ENCODE data around the gene MAMSTR. TPM values are rescaled to one million over a fixed set of nuclear protein-coding genes. Genes with fewer than 3 reads are reported as not detected.

The MAMSTR gene
- total RNA-seq, 1 experiment from 2014 or later, result 0.18 TPM

DNA sequence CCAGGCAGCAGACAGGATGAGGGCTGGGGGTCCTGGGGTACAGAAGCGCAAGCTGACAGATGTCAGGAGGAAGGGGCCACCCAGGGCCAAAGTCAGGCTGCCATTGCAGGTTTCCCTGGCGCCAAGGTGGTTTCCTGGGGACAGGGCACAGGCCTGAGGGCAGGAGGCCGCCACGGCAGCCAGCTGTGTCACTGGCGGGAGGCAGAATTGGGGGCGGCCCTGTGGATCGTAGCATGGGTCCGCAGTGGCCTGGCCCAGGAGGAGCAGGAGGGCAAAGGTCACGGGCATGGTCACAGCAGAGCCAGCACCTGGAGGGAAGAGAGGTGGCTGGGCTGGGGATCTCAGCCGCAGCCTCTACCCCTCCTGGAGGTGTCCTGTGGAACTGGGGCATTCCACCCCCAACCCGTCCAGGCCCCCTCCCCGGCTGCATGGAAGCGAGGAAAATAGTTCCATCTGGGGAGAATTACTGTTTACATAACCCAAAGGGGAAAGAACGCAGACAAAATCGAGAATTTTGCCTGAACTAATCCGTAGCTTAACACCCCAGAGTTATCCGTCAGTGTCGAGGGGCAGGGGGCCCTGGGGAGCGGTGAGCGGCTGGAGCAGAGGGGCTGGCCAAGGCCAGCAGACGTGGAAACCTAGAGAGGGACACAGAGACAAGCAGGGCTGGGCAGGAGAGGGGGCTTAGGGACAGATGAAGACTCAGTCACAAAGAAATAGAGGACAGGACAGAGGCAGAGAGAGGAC lies 48.7 kb downstream of the MAMSTR start:
- Histone ChIP-seq H3K4me1 (ENCODE audit: insufficient read depth, low read length) (no peaks in the 10 kb centered on the region), H3F3A (ENCODE audit: low read length, unreplicated experiment) (no peaks in the 10 kb centered on the region), H3K4me2 (ENCODE audit: low read length) (no peak overlapping the region), H3K79me2 (ENCODE audit: low read length) (no peaks in the 10 kb centered on the region), H3K9me2 (replicated peaks; ENCODE audit: low read length) (no peaks in the 10 kb centered on the region), H3K9ac (ENCODE audit: low read length) (no peak overlapping the region), H3K27me3 (ENCODE audit: low read length) (no peaks in the 10 kb centered on the region), H3K4me3 (ENCODE audit: low read length) (no peak overlapping the region), H4K20me1 (ENCODE audit: low read length) (no peaks in the 10 kb centered on the region), H3K9me3 (ENCODE audit: low read length) (no peaks in the 10 kb centered on the region), H3K36me3 (ENCODE audit: low read depth, low read length) (no peaks in the 10 kb centered on the region), H2AFZ (ENCODE audit: low read length) (no peak overlapping the region), H3K27ac (ENCODE audit: low read length) (no peak overlapping the region)
- ATAC-seq (no peak), DNase-seq (no peak)
- TF ChIP-seq, protein P1, sequence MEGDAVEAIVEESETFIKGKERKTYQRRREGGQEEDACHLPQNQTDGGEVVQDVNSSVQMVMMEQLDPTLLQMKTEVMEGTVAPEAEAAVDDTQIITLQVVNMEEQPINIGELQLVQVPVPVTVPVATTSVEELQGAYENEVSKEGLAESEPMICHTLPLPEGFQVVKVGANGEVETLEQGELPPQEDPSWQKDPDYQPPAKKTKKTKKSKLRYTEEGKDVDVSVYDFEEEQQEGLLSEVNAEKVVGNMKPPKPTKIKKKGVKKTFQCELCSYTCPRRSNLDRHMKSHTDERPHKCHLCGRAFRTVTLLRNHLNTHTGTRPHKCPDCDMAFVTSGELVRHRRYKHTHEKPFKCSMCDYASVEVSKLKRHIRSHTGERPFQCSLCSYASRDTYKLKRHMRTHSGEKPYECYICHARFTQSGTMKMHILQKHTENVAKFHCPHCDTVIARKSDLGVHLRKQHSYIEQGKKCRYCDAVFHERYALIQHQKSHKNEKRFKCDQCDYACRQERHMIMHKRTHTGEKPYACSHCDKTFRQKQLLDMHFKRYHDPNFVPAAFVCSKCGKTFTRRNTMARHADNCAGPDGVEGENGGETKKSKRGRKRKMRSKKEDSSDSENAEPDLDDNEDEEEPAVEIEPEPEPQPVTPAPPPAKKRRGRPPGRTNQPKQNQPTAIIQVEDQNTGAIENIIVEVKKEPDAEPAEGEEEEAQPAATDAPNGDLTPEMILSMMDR (conservative IDR thresholded peaks at IDR 0.05; ENCODE audit: low read depth, low read length), result no peak
- TF ChIP-seq EZH2 (IDR thresholded peaks at IDR 0.05; ENCODE audit: low read length, unreplicated experiment) (no peak), EZH2phosphoT487 (IDR thresholded peaks at IDR 0.05; ENCODE audit: borderline replicate concordance, low read length) (no peak)
- intact Hi-C loops (cut with micrococcal nuclease), result no loop called here
- POLR2A ChIA-PET (ENCODE audit: unreplicated experiment), result no interaction called here
- CTCF ChIA-PET, result no interaction called here
- no TSS peak for BruUV-seq (replicated peaks)

GRCh38 chr19:48669903-48670668 lies 49.4 kb downstream of the MAMSTR start:
- no peak overlapping the region for H3K27ac ChIP-seq (ENCODE audit: low read length)
- TF ChIP-seq EZH2phosphoT487 (IDR thresholded peaks at IDR 0.05; ENCODE audit: borderline replicate concordance, low read length) (no peak), EZH2 (IDR thresholded peaks at IDR 0.05; ENCODE audit: low read length, unreplicated experiment) (no peak)
- TF ChIP-seq, protein P1 (conservative IDR thresholded peaks at IDR 0.05; ENCODE audit: low read depth, low read length), result no peak
- H3K9me3 ChIP-seq (ENCODE audit: low read length), result no peaks in the 10 kb centered on the region
- BruUV-seq (replicated peaks), result no TSS peak
- H3K27me3 ChIP-seq (ENCODE audit: low read length), result no peaks in the 10 kb centered on the region
- no peak overlapping the region for H3K9ac ChIP-seq (ENCODE audit: low read length)
- DNase-seq (no peak), ATAC-seq (no peak)
- CTCF ChIA-PET, result no interaction called here
- H2AFZ ChIP-seq (ENCODE audit: low read length), result no peak overlapping the region
- no peaks in the 10 kb centered on the region for H3K36me3 ChIP-seq (ENCODE audit: low read depth, low read length)
- no peaks in the 10 kb centered on the region for H3K79me2 ChIP-seq (ENCODE audit: low read length)
- no peak overlapping the region for H3K4me2 ChIP-seq (ENCODE audit: low read length)
- H3F3A ChIP-seq (ENCODE audit: low read length, unreplicated experiment), result no peaks in the 10 kb centered on the region
- no peaks in the 10 kb centered on the region for H3K4me1 ChIP-seq (ENCODE audit: insufficient read depth, low read length)
- H4K20me1 ChIP-seq (ENCODE audit: low read length), result no peaks in the 10 kb centered on the region
- no peak overlapping the region for H3K4me3 ChIP-seq (ENCODE audit: low read length)
- no peaks in the 10 kb centered on the region for H3K9me2 ChIP-seq (replicated peaks; ENCODE audit: low read length)
- POLR2A ChIA-PET (ENCODE audit: unreplicated experiment), result no interaction called here
- intact Hi-C loops (cut with micrococcal nuclease), result no loop called here

GRCh38 chr19:48668761-48669160 lies 50.8 kb downstream of the MAMSTR start:
- Histone ChIP-seq H3K9me2 (replicated peaks; ENCODE audit: low read length) (no peaks in the 10 kb centered on the region), H3K9ac (ENCODE audit: low read length) (no peak overlapping the region), H3K27me3 (ENCODE audit: low read length) (no peaks in the 10 kb centered on the region), H4K20me1 (ENCODE audit: low read length) (no peaks in the 10 kb centered on the region), H3K4me2 (ENCODE audit: low read length) (no peak overlapping the region), H3K9me3 (ENCODE audit: low read length) (no peaks in the 10 kb centered on the region), H3K4me3 (ENCODE audit: low read length) (no peak overlapping the region), H3K36me3 (ENCODE audit: low read depth, low read length) (no peaks in the 10 kb centered on the region), H3K27ac (ENCODE audit: low read length) (no peak overlapping the region), H2AFZ (ENCODE audit: low read length) (no peak overlapping the region), H3F3A (ENCODE audit: low read length, unreplicated experiment) (no peaks in the 10 kb centered on the region), H3K4me1 (ENCODE audit: insufficient read depth, low read length) (no peaks in the 10 kb centered on the region), H3K79me2 (ENCODE audit: low read length) (no peaks in the 10 kb centered on the region)
- ATAC-seq, result no peak
- ChIA-PET CTCF (no interaction called here), POLR2A (ENCODE audit: unreplicated experiment) (no interaction called here)
- DNase-seq, result no peak
- no TSS peak for BruUV-seq (replicated peaks)
- intact Hi-C loops (cut with micrococcal nuclease), result no loop called here
- TF ChIP-seq EZH2 (IDR thresholded peaks at IDR 0.05; ENCODE audit: low read length, unreplicated experiment), result no peak
- TF ChIP-seq EZH2phosphoT487 (IDR thresholded peaks at IDR 0.05; ENCODE audit: borderline replicate concordance, low read length), result no peak
- TF ChIP-seq, protein P1 (conservative IDR thresholded peaks at IDR 0.05; ENCODE audit: low read depth, low read length), result no peak

All from PC-3 (cell line).